Fibroblast of lung (primary cell): ENCODE results near the gene PDGFA. TPM values are rescaled to one million over a fixed set of nuclear protein-coding genes. Genes with fewer than 3 reads are reported as not detected.
A peak's percentile ranks its signal among the peaks of the same experiment; 100 is the strongest.

Experiments
- DNase-seq, 2 donors: peaks; one replicate each; pipeline versions ENCODE4 v3.0.0 to v3.0.0-alpha.2; 2010; ENCODE audit warnings: low read depth in 2 of 2
- H2AFZ ChIP-seq: 2 replicates; pipeline ENCODE4 v1.5.1; 2012; ENCODE audit warnings: low read length, control low read depth, inconsistent platforms
- H3K27ac ChIP-seq: 2 replicates; pipeline ENCODE4 v1.5.1; 2011; ENCODE audit warnings: low read length, control low read depth; ENCODE audit not compliant: insufficient read depth
- H3K27me3 ChIP-seq: 2 replicates; pipeline ENCODE4 v1.5.1; 2011; ENCODE audit warnings: mild to moderate bottlenecking, low read length; ENCODE audit not compliant: control insufficient read depth, insufficient read depth
- H3K36me3 ChIP-seq: 2 replicates; pipeline ENCODE4 v1.5.1; 2011; ENCODE audit warnings: low read length; ENCODE audit not compliant: control insufficient read depth, insufficient read depth
- H3K4me1 ChIP-seq: 2 replicates; pipeline ENCODE4 v1.5.1; 2011; ENCODE audit warnings: low read length; ENCODE audit not compliant: control insufficient read depth, insufficient read depth; ENCODE audit errors: extremely low read depth
- H3K4me2 ChIP-seq: 2 replicates; pipeline ENCODE4 v1.5.1; 2011; ENCODE audit warnings: low read length, control low read depth; ENCODE audit not compliant: insufficient read depth; ENCODE audit errors: extremely low read depth
- H3K4me3 ChIP-seq, 4 experiments: fragments of 200-600 bp in 1 of 4; sonication (generic) in 1 of 4; replicated peaks in 1 of 4; 2 replicates each; pipeline ENCODE4 v1.5.1; 2011 to 2016; ENCODE audit warnings: low read length in 4 of 4, low read depth in 3 of 4, mild to moderate bottlenecking in 3 of 4, control low read depth in 2 of 4, inconsistent platforms in 1 of 4, mixed read lengths in 1 of 4; ENCODE audit not compliant: insufficient read depth in 1 of 4; ENCODE audit errors: control extremely low read depth in 1 of 4
- H3K79me2 ChIP-seq: 2 replicates; pipeline ENCODE4 v1.5.1; 2012; ENCODE audit warnings: mild to moderate bottlenecking, low read length, inconsistent platforms; ENCODE audit not compliant: control insufficient read depth, insufficient read depth
- H3K9ac ChIP-seq: 2 replicates; pipeline ENCODE4 v1.5.1; 2011; ENCODE audit warnings: mild to moderate bottlenecking, low read length, control low read depth; ENCODE audit not compliant: insufficient read depth
- H3K9me3 ChIP-seq: 2 replicates; pipeline ENCODE4 v1.5.1; 2012; ENCODE audit warnings: low read depth, low read length; ENCODE audit not compliant: control insufficient read depth, insufficient read depth
- H4K20me1 ChIP-seq: 2 replicates; pipeline ENCODE4 v1.5.1; 2011; ENCODE audit warnings: low read length; ENCODE audit not compliant: control insufficient read depth, insufficient read depth; ENCODE audit errors: extremely low read depth
- EZH2 ChIP-seq: IDR thresholded peaks from 2 replicates; pipeline ENCODE4 v1.5.1; 2012; ENCODE audit warnings: low read length, control low read depth, mild to moderate bottlenecking; ENCODE audit errors: missing control alignments
- polyA plus RNA-seq, 2 donors: library from polyadenylated mRNA; depleted of rRNA in 1 of 2; stranded (reverse) in 1 of 2; unstranded in 1 of 2; fragments of >200 nt; gene quantifications; 2 replicates each; pipeline ENCODE4 v1.2.1, GENCODE V29; 2011 to 2012; ENCODE audit warnings: missing spikeins in 1 of 2
- total RNA-seq: library from RNA; depleted of rRNA; stranded (reverse); fragments of >200 nt; gene quantifications from 2 replicates; pipeline ENCODE4 v1.2.1, GENCODE V29; 2014
- TF ChIP-seq, protein P1 (sequence below), 2 donors: IDR thresholded peaks in 1 of 2; conservative IDR thresholded peaks in 1 of 2; 1 replicate in 1 of 2; 2 replicates in 1 of 2; pipeline ENCODE4 v1.5.1; 2011 to 2012; ENCODE audit warnings: low read length in 2 of 2, control low read depth in 1 of 2, inconsistent platforms in 1 of 2, low read depth in 1 of 2, mild to moderate bottlenecking in 1 of 2

The PDGFA gene
- total and polyA plus RNA-seq, 2 donors (not counting 1 experiment from before 2014, with no cell fraction given), result 13.5 to 16.9 TPM

DNA sequence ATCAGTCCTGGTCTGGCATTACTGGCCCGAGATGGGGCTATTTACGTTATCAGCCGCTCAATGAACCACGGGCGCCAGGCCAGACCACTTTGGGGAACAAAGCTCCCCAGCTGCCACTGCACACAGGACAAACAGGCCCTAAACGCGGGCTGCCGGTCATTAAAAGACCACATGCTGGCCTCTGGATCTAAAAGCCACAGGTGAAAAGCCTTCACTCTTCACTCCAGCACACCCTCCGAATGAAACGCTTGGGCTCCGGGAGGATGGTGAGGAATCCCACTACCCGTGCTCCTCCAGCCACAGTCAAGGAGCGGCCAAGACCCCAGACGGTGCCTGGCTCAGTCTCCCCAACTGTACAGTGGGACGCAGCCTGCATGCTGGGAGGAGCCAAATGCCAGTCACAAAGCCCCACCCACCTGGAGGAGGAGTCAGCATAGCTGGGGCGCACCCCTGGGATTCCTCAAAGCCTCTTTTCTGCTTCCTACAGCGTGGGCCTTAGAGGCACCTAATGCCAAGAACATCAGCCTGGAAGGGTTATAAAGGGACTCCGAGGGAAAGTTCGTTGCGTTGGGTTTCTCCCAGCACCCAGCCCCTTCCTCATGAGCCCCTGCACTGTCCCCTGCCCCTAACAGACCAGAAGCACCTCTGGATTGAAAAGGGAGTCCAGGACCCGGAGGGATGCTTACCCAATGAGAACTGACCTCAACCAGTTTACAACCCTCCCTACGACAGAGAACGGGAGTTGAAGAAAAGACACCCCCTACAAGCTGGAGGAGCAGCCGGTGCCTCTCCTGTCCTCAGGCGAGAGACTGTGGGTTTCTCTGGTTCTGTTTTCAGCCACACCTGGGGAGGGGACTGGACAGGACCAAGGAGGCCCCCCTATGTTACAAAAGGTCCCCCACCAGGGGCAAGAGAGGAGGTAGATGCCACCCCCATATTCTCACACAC is 4.7 kb downstream of the PDGFA start:
- no peaks in the 10 kb centered on the region for H3K9me3 ChIP-seq
- DNase-seq, result peak in 1 of 2 donors; percentile 60
- no peak for TF ChIP-seq EZH2
- TF ChIP-seq, protein P1, sequence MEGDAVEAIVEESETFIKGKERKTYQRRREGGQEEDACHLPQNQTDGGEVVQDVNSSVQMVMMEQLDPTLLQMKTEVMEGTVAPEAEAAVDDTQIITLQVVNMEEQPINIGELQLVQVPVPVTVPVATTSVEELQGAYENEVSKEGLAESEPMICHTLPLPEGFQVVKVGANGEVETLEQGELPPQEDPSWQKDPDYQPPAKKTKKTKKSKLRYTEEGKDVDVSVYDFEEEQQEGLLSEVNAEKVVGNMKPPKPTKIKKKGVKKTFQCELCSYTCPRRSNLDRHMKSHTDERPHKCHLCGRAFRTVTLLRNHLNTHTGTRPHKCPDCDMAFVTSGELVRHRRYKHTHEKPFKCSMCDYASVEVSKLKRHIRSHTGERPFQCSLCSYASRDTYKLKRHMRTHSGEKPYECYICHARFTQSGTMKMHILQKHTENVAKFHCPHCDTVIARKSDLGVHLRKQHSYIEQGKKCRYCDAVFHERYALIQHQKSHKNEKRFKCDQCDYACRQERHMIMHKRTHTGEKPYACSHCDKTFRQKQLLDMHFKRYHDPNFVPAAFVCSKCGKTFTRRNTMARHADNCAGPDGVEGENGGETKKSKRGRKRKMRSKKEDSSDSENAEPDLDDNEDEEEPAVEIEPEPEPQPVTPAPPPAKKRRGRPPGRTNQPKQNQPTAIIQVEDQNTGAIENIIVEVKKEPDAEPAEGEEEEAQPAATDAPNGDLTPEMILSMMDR (conservative IDR thresholded peaks at IDR 0.05 in 1 of 2, IDR thresholded peaks at IDR 0.05 in 1 of 2; ENCODE audit: low read depth in 1 of 2, low read length in 2 of 2), result no peak
- no peaks in the 10 kb centered on the region for H4K20me1 ChIP-seq
- no peak overlapping the region for H3K4me3 ChIP-seq
- H2AFZ ChIP-seq, result no peak overlapping the region
- no peaks in the 10 kb centered on the region for H3K27me3 ChIP-seq
- peaks cover 4% of the 10 kb centered on the region for H3K36me3 ChIP-seq
- peaks cover 15% of the 10 kb centered on the region for H3K79me2 ChIP-seq
- H3K4me1 ChIP-seq, result peaks cover 18% of the 10 kb centered on the region
- no peak overlapping the region for H3K9ac ChIP-seq
- H3K27ac ChIP-seq, result peak overlapping the region; percentile 46
- no peak overlapping the region for H3K4me2 ChIP-seq

DNA sequence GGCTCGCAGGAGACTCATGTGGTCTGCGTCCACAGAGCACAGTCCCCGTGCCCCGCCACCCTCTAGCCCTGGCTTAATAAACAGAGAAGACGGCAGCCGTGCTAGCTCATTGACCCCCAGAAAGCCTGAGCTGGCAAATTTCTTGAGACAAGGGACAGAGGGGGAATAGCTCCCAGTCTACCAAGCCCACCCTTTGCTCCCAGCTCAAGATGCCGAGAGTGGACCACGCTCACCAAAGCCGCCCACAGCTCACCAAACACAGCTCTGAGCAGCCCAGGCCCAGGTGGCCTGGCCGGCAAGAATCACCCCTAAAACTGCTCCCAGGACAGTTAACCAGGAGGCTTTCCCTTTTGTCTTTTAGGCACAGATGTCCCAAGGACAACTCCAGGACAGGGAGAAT is 5.4 kb downstream of the PDGFA start:
- H3K27ac ChIP-seq, result peak overlapping the region; percentile 46
- peaks cover 4% of the 10 kb centered on the region for H3K36me3 ChIP-seq
- no peak overlapping the region for H2AFZ ChIP-seq
- no peaks in the 10 kb centered on the region for H3K27me3 ChIP-seq
- no peak for TF ChIP-seq EZH2
- TF ChIP-seq, protein P1 (conservative IDR thresholded peaks at IDR 0.05 in 1 of 2, IDR thresholded peaks at IDR 0.05 in 1 of 2; ENCODE audit: low read depth in 1 of 2, low read length in 2 of 2), result no peak
- no peak overlapping the region for H3K4me2 ChIP-seq
- H3K4me3 ChIP-seq, result no peak overlapping the region
- H3K9ac ChIP-seq, result no peak overlapping the region
- H3K9me3 ChIP-seq, result no peaks in the 10 kb centered on the region
- DNase-seq, result no peak
- peaks cover 15% of the 10 kb centered on the region for H3K79me2 ChIP-seq
- H4K20me1 ChIP-seq, result no peaks in the 10 kb centered on the region
- H3K4me1 ChIP-seq, result peaks cover 18% of the 10 kb centered on the region

DNA sequence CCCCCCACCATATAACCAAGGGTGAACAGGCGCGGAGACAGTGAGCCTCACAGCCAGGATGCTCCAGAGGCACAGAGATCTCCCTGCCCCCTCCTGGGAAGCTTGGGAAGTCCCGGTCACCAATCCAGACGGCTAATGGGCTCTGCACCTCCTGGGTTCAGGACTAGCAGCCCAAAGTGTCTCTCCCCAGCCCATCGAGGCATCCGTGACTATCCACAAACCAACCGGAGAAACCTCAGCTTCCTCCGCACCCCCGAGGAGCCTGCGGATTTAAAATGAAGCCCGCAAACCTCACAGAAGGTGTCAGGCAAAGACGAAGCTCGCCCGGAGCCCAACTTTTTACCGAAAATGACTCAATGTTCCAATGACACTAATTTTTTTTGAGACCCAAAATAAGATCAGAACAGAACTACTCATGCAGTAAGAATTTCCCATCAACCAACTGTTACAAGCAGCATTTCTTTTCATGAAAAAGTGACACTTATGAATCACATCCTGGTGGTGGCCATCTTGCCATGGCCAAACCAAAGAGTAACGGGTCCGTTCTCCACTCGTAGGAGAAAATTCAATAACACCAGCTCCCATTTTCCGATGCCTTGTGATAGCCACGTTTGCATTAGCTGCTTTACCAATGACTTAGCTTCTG is 6.0 kb downstream of the PDGFA start:
- peak overlapping the region; percentile 46 for H3K27ac ChIP-seq

More for the DNA sequence above, 6.0 kb downstream of the PDGFA start:
- Histone ChIP-seq H3K9me3 (no peaks in the 10 kb centered on the region), H3K4me1 (peaks cover 18% of the 10 kb centered on the region), H3K27me3 (no peaks in the 10 kb centered on the region), H2AFZ (no peak overlapping the region), H4K20me1 (no peaks in the 10 kb centered on the region), H3K36me3 (peaks cover 4% of the 10 kb centered on the region), H3K9ac (peak overlapping the region; percentile 13), H3K79me2 (peaks cover 15% of the 10 kb centered on the region), H3K4me2 (no peak overlapping the region), H3K4me3 (no peak overlapping the region)
- peak; percentile 25 to 85 for DNase-seq
- TF ChIP-seq, protein P1 (conservative IDR thresholded peaks at IDR 0.05 in 1 of 2, IDR thresholded peaks at IDR 0.05 in 1 of 2; ENCODE audit: low read depth in 1 of 2, low read length in 2 of 2), result peak in 1 of 2 donors; percentile 5
- no peak for TF ChIP-seq EZH2
